Keratinocyte (primary cell): ENCODE data around the gene LDHB.

Source experiments
- EZH2 ChIP-seq: IDR thresholded peaks from one replicate; pipeline ENCODE4 v1.6.1; 2012; ENCODE audit warnings: inconsistent platforms, mild to moderate bottlenecking, low read length, moderate library complexity
- TF ChIP-seq, protein P1 (sequence below), 3 experiments: IDR thresholded peaks in 1 of 3; conservative IDR thresholded peaks in 1 of 3; optimal IDR thresholded peaks in 1 of 3; 2 replicates in 2 of 3; 3 replicates in 1 of 3; pipeline versions ENCODE3 to v1.5.1; 2011; ENCODE audit warnings: low read length in 3 of 3, mild to moderate bottlenecking in 3 of 3, moderate library complexity in 2 of 3, control low read depth in 1 of 3, inconsistent platforms in 1 of 3; ENCODE audit not compliant: insufficient read depth in 2 of 3; ENCODE audit errors: extremely low read depth in 1 of 3

GRCh38 chr12:21631367-21631766 is 26.3 kb downstream of the LDHB start:
- TF ChIP-seq, protein P1, sequence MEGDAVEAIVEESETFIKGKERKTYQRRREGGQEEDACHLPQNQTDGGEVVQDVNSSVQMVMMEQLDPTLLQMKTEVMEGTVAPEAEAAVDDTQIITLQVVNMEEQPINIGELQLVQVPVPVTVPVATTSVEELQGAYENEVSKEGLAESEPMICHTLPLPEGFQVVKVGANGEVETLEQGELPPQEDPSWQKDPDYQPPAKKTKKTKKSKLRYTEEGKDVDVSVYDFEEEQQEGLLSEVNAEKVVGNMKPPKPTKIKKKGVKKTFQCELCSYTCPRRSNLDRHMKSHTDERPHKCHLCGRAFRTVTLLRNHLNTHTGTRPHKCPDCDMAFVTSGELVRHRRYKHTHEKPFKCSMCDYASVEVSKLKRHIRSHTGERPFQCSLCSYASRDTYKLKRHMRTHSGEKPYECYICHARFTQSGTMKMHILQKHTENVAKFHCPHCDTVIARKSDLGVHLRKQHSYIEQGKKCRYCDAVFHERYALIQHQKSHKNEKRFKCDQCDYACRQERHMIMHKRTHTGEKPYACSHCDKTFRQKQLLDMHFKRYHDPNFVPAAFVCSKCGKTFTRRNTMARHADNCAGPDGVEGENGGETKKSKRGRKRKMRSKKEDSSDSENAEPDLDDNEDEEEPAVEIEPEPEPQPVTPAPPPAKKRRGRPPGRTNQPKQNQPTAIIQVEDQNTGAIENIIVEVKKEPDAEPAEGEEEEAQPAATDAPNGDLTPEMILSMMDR (optimal IDR thresholded peaks at IDR 0.05 in 1 of 3, IDR thresholded peaks at IDR 0.05 in 1 of 3, conservative IDR thresholded peaks at IDR 0.05 in 1 of 3; ENCODE audit: extremely low read depth in 1 of 3, insufficient read depth in 2 of 3, low read length in 3 of 3): no peak
- no peak for TF ChIP-seq EZH2
